H7 (cell line): ENCODE data around the gene SPPL3. TPM values are rescaled to one million over a fixed set of nuclear protein-coding genes. Genes with fewer than 3 reads are reported as not detected.
"Not testable (repeated sequence)": the region's sequence is repeated elsewhere in the genome, so short reads cannot be mapped to it uniquely, and the experiment has no call there.

Experiments used
- DNase-seq: peaks from one replicate; pipeline ENCODE4 v3.0.0; 2012
- H3K27me3 ChIP-seq: 2 replicates; pipeline ENCODE4 v1.6.0; 2011; ENCODE audit warnings: mild to moderate bottlenecking, low read length; ENCODE audit not compliant: control insufficient read depth, insufficient read depth
- H3K36me3 ChIP-seq: replicated peaks from 2 replicates; pipeline ENCODE4 v1.5.1; 2011; ENCODE audit warnings: low read length; ENCODE audit not compliant: control insufficient read depth, insufficient read depth
- H3K4me3 ChIP-seq: 2 replicates; pipeline ENCODE4 v1.5.1; 2011; ENCODE audit warnings: low read depth, mild to moderate bottlenecking, control low read depth, low read length, moderate library complexity; ENCODE audit not compliant: insufficient read depth
- total RNA-seq: library from RNA; depleted of rRNA; stranded (reverse); fragments of >200 nt; shearing (Covaris generic); gene quantifications from 2 replicates; pipeline ENCODE4 v1.2.3, GENCODE V29; 2014

Gene SPPL3
- total RNA-seq, 1 experiment from 2014 or later, result 9.0 TPM

GRCh38 chr12:120793357-120793756 lies 110.8 kb downstream of the SPPL3 start:
- no peak for DNase-seq
- H3K27me3 ChIP-seq, result no peaks in the 10 kb centered on the region
- H3K36me3 ChIP-seq, result no peaks in the 10 kb centered on the region
- H3K4me3 ChIP-seq, result no peak overlapping the region

GRCh38 chr12:120792456-120792855 lies 111.7 kb downstream of the SPPL3 start:
- not testable (repeated sequence) for DNase-seq, H3K36me3 ChIP-seq, H3K4me3 ChIP-seq, H3K27me3 ChIP-seq

GRCh38 chr12:120791669-120792176 lies 112.4 kb downstream of the SPPL3 start:
- H3K36me3 ChIP-seq, result no peaks in the 10 kb centered on the region
- DNase-seq, result no peak
- no peaks in the 10 kb centered on the region for H3K27me3 ChIP-seq
- no peak overlapping the region for H3K4me3 ChIP-seq

- H3K4me3 ChIP-seq, result no peak overlapping the region
- H3K27me3 ChIP-seq, result no peaks in the 10 kb centered on the region
- DNase-seq, result no peak
- H3K36me3 ChIP-seq, result no peaks in the 10 kb centered on the region
These were observed 114.0 kb downstream of the SPPL3 start for GRCh38 chr12:120790114-120790513.

GRCh38 chr12:120787889-120788288 lies 116.3 kb downstream of the SPPL3 start:
- Histone ChIP-seq H3K27me3 (no peaks in the 10 kb centered on the region), H3K36me3 (peaks cover 3% of the 10 kb centered on the region; the same call in 1 of the 2 replicates), H3K4me3 (no peak overlapping the region)
- no peak for DNase-seq

GRCh38 chr12:120784804-120785203 lies 119.4 kb downstream of the SPPL3 start:
- Histone ChIP-seq H3K4me3 (no peak overlapping the region), H3K36me3 (peaks cover 4% of the 10 kb centered on the region), H3K27me3 (no peaks in the 10 kb centered on the region)
- DNase-seq, result no peak

- DNase-seq, result no peak
- H3K36me3 ChIP-seq, result peaks cover 4% of the 10 kb centered on the region
- H3K4me3 ChIP-seq, result no peak overlapping the region
- H3K27me3 ChIP-seq, result no peaks in the 10 kb centered on the region
These were observed 121.0 kb downstream of the SPPL3 start for GRCh38 chr12:120783197-120783596.

GRCh38 chr12:120775862-120776552 lies 128.2 kb downstream of the SPPL3 start:
- H3K27me3 ChIP-seq, result no peaks in the 10 kb centered on the region
- no peak for DNase-seq

GRCh38 chr12:120774169-120774916 lies 129.8 kb downstream of the SPPL3 start:
- H3K4me3 ChIP-seq, result no peak overlapping the region
- no peak for DNase-seq
- no peaks in the 10 kb centered on the region for H3K27me3 ChIP-seq
- peaks cover 1% of the 10 kb centered on the region; the same call in 1 of the 2 replicates for H3K36me3 ChIP-seq

More at GRCh38 chr12:120775862-120776552, 128.2 kb downstream of the SPPL3 start:
- no peak overlapping the region for H3K4me3 ChIP-seq
- H3K36me3 ChIP-seq, result peaks cover 1% of the 10 kb centered on the region; the same call in 1 of the 2 replicates

GRCh38 chr12:120771097-120771496 lies 133.1 kb downstream of the SPPL3 start:
- DNase-seq, result no peak
- no peak overlapping the region for H3K4me3 ChIP-seq
- H3K36me3 ChIP-seq, result peaks cover 21% of the 10 kb centered on the region
- no peaks in the 10 kb centered on the region for H3K27me3 ChIP-seq

- Histone ChIP-seq H3K36me3 (peaks cover 21% of the 10 kb centered on the region), H3K27me3 (no peaks in the 10 kb centered on the region), H3K4me3 (no peak overlapping the region)
- peak; percentile 15 for DNase-seq
These were observed 136.8 kb downstream of the SPPL3 start for GRCh38 chr12:120767071-120768024.

GRCh38 chr12:120766566-120766965 lies 137.6 kb downstream of the SPPL3 start:
- peak; percentile 2 for DNase-seq
- Histone ChIP-seq H3K36me3 (peaks cover 21% of the 10 kb centered on the region), H3K4me3 (no peak overlapping the region), H3K27me3 (no peaks in the 10 kb centered on the region)

- H3K36me3 ChIP-seq, result peaks cover 21% of the 10 kb centered on the region
- no peak overlapping the region for H3K4me3 ChIP-seq
- DNase-seq, result no peak
- H3K27me3 ChIP-seq, result no peaks in the 10 kb centered on the region
These were observed 139.3 kb downstream of the SPPL3 start for GRCh38 chr12:120764816-120765215.

- Histone ChIP-seq H3K4me3 (no peak overlapping the region), H3K36me3 (peaks cover 16% of the 10 kb centered on the region), H3K27me3 (no peaks in the 10 kb centered on the region)
- no peak for DNase-seq
These were observed 140.9 kb downstream of the SPPL3 start for GRCh38 chr12:120763250-120763649.
